Stimulated activated CD8-positive, alpha-beta memory T cell treated with anti-CD3 and anti-CD28 coated beads, Interleukin-4, amount 100 ng/mL, for 24 hours (primary cell): ENCODE measurements around the gene IL31RA.
"Not testable (repeated sequence)": the region's sequence is repeated elsewhere in the genome, so short reads cannot be mapped to it uniquely, and the experiment has no call there.

Experiments
- DNase-seq: peaks from one replicate; pipeline ENCODE4 v3.0.0-alpha.2; 2020; ENCODE audit warnings: low read depth

IL31RA gene

DNA sequence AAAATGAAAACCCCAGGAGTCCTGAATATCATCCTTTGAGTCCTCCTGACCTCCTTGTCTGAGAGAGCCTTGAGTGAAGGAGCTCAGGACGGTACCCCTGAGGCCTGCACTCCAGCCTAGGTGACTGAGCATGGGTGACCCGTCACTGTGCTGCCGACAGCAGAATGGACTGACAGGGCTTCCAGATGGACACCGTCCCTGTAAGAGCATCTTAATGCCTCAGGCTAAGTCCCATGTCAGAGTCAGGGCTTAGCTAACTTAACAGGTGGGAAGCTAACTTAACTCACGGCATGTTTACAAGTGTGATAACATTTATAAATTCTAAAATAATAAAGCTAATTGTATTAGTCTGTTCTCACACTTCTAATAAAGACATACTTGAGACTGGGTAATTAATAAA, 75.3 kb downstream of the IL31RA start:
- no peak for DNase-seq

DNA sequence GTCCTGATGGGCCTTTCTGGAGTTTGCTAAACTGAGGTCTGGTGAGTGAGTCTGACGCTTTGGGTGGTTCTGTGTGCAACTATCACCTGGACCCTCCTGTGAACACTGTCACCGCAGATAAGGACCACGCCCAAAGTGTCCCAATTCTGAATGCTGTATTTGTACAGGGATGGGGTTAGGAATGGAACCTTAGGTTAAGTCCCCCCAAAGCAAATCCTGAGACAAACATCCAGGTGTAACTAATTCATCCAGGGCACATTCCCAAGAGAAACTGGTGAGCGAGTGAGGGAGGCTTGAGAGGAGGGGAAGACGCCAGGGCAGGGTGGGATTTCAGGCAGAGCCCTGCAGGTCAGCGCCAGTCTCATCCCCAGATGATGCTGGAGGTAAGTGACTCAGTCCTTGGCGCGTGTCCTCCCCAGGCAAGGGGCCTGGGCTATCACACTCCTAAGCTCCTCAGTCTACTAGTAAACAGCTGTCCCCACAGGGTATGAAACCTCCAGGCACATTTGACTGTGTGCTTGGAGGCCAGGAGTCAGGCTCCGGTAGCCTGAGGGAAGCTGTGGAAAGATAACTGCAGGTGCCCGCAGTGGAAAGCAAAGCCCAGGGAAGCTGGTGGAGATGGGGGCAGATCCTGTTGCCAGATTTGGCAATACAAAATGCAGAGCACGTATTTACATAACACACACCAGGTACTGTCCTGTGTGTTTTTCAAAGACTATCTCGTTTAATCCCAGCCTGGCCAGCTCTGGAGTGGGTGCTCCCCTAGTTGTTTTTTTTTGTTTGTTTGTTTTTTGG, 76.9 kb downstream of the IL31RA start:
- no peak for DNase-seq

DNA sequence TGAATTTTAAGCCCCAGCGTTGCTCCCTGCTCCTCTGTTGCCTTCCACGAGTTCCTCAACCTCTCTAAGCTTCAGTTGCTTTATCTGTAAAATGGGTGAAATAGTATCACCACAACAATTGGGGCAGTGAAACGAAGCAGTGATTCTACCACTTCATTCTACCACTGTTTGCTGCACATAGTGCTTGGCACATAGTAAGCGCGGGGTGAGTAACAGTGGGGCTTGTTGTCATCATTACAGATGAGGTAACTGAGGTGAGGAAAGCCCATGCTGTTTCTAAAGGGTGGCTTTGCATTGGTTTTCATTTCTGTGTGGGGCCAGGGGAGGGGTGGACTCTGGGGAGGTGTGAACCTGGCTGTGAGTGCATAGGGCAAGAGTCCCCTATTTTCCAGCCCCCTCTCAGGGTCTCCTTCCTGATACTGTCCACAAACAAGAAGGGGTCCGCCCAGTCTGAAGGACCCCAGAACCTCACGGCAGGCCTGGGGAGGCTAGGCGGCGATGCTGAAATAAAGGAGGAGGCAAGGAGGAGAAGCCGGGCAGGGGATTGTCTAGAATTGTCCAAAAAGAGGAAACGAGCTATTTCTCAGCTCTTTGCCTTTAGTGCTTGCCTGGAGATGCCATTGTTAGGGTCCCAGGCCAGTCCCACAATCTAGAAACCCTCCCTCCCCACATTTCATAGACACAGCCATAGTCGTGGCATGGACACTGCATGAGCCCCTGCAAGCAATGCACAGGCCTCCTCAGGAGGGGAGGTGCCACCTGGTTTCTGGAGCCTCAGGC, 78.1 kb downstream of the IL31RA start:
- no peak for DNase-seq

DNA sequence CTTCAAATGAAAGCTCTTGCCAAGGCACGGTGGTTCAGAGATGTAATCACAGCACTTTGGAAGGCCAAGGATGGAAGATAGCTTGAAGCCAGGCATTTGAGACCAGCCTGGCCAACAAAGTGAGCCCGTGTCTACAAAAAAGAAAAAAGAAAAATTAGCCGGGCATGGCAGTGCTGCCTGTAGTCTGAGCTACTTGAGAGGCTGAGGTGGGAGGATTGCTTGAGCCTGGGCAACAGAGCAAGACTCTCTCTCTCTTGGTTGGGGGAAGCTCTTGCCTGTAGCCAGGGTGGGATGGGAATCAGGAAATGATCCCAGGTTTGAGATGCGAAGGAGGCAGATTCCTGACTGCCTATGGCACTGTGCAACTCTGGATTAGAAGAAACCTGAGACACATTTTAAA, 81.5 kb downstream of the IL31RA start:
- no peak for DNase-seq

DNA sequence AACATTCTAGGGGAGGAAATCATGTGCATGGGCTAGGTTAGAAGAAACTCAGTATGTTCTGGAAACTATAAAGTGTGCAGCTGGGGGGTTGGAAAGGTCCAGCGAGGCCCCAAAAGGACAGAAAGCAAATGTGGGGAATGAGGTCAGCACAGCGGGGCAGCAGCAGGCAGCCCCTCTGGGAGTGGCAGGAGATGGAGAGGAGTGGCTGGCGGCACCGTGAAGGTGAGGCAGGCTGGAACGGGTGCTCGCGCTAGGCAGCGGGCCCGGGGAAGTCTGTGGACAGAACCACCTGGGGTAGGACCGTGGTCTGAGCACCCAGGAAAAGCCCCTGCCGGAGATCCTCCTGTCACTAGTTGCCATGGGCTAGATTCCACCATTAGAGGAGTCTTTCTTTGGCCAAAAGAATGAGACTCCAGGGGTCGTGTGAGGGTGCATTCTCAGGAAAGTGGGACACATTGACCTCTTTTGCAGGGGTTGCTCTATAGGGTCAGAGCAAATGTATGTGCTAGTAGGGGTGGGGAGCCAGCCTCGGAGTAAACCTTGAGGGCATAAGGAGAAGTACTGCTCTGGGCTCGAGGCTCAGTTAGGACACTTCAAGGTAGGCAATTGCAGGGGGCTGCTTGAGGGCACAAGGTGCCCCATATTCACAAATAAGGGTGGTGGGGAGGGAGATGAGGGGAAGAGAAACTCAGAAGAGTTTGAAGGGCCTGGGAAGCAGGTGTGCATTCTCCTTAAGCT, 82.4 kb downstream of the IL31RA start:
- no peak for DNase-seq

DNA sequence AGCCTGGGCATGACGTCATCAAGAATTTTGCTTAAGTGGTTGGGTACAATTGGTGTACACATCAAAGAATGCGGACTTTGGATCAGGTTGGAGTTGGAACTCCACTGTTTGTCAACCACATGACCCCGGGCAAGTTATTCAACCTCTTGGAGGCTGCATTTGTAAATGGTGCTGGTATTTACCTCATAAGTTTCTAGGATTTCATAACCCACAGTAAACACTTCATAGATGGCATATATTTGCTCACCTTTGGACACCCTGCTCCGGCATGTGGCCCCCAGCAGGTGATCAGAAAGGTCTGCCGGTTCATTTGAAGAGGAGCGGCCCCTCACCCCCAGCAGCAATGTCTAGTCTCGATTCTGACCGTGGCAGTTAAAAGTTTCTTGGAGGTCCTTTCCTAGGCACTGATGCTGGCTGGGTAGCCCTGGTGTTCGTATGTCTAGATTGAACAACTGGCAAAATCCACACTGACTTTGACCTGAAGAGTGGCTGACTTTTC, 83.0 kb downstream of the IL31RA start:
- no peak for DNase-seq

DNA sequence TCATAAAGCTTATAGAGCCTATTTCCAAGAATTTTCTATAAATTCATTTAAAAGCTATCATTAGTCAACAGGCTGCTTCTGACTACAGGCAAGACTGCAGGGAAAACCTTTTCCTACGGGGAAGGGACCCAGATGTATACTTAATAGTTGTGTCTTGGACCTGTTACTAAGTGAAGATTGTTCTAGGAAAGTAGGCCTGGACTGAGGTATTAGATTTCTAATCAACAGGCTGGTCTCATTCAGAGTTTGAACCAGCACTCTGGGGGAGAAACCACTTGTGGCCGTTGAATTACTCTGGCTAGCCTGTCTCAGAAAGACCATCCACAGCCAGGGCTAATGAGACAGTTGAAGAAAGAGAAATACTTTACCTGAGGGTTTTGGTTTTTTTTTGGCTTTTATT, 83.6 kb downstream of the IL31RA start:
- DNase-seq: no peak

DNA sequence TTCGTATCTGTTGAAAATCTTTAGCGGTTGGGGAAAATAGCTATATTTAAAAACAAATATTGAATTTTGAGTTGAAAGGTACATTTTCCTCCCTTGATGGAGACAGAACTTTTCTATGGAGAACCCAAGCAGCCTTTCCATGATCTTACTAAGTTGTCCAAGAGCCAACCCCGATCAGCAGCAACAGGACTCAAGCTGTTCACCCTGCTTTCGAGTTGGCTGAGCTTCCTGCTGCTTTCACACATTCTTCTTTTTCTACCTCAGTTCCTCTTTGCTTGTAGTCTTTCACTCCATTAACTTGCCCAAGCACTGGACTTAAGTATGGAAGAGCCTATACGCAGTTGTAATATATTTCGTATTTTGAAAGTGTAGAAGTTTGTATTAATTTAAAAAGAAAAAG, 84.2 kb downstream of the IL31RA start:
- DNase-seq: no peak

DNA sequence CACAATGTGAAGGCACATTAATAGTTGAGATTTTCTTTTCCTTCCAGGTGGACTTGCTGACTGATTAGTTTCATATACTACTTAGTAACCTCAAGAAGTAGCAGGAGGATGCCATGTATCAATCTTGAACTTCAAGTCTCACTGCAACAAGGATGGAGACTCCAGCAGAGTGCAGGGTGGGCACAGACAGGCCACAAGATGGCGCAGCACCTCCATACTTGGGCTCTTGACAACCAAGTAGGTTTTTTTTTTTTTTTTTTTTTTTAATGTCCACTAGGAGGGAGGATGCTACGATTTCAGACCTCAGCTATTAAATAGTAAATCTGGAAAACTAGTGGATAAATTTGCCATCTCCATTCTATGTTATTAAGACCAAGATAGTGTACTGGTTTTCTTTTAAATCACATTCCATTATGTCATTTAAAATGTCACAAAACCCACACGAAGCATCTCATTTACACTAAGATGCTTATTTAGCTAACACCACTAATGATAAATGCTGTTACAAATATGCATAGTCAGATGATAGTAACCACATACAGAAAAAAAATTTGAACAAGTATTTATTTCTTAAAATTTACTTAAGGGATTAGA, 85.0 kb downstream of the IL31RA start:
- DNase-seq: peak; percentile 63

DNA sequence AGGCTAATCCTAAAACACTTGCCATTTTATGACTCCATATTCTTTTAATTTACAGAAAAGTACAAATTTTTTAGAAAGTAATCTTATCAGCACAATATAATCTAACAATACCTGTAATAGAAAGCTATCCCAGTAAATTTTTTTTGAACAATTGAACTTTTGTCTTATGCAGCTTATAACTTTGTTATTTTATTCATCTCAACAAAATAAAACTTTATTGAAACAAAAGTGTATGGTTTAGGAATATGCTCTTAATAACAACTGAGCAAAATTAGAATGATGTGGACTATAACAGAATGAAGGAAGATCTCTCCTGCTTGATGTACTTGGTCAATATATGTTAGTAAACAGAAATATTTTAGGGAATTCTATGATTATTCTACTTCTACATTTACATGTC, 86.4 kb downstream of the IL31RA start:
- DNase-seq: not testable (repeated sequence)

DNA sequence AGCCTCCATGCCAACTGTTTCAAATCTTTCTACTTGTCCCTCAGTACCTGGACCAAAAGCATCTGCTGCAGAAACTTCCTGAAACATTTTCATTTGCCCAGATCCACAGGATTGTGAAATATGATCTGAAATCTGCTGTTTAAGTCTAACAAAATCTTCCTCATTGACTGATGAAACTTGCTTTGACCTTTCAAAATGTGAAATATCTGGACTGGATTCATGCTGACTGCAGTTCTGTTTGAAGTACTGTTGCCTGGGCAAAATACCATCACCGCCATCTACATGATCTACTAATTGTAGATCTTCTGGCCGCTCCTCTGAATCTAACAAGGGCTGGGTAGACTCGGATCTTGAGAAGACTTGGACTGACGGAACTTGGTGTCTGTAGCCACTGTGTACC, 90.0 kb downstream of the IL31RA start:
- DNase-seq: not testable (repeated sequence)

DNA sequence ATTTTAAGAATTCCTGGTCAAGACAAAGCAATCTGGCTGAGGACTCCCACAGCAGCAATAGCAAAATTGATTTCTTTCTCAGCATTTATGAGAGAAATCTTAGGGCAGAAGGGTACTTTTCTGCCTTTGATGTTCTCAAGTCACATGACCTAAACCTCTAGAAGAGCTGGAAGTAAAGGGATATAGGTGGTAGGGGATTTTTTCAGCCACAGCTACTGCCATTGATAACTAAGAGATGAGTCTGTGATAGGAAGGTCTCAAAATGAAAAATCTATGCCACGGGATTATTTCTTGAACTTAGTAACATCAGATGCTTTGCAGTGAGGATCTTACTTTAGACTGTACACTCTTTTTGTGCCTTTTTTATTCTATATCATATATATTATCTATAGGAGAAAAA, 108.1 kb downstream of the IL31RA start:
- no peak for DNase-seq

DNA sequence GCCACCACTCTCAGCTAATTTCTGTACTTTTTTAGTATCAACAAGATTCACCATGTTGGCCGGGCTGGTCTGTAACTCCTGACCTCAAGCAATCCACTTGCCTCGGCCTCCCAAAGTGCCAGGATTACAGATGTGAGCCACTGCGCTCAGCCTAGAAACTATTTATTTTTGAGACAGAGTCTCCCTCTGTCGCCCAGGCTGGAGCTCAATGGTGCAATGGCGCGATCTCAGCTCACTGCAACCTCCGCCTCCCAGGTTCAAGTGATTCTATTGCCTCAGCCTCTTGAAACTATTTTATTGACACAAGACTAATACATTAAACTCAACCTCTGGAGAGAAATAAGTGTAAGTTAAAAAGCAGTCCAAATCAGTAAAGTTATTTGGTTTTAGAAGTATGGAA, 109.6 kb downstream of the IL31RA start:
- no peak for DNase-seq

DNA sequence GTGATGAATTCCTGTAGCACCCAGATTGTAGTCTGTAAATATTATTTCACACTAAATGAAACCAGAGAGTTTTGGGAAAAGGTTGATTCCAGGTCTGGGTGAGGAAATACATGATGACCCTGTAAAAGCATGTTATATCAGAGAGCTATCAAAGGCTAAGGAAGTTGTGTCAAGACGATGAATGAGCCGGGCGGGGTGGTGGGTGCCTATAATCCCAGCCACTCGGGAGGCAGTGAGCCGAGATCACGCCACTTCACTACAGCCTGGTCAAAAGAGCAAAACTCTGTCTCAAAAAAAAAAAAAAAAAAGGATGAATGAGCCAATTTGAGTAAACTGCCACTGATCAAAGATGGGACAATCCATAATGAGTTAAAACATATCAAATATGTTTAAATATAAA, 114.4 kb downstream of the IL31RA start:
- no peak for DNase-seq

DNA sequence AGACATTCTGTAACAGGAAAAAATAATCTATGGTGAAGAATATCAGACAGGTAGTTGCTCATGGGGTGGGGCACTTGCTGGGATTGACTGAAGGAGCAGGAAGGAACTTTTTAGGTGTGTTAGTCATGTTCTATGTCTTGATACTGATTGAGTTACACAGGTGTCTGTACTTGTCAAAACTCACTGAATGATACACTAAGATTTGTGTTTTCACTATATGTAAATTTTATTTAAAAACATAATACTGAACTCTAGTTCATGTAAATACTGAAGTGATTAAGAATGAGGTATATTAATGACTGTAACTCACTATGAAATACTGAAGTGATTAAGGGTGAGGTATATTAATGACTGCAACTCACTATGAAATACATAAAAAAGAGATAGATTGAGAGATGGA, 115.1 kb downstream of the IL31RA start:
- DNase-seq: no peak

DNA sequence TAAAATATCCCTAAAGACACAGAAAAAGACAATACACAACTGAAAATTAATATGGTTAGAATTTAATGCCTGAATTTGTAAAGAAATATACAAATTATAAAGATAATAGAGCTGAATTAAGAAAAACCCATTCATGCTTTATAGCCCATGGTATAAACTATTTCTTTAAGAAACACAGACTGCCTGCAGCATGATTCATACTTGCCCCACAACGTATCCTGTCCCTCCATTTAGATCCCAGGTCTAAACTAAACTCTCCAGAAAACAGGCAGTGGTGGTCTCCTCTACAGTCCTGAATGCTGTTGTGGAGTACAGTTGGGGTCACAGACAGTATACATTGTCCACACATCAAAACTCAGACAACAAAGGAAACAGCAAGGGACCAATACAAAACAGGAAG, 118.8 kb downstream of the IL31RA start:
- no peak for DNase-seq
